ENCODE data around the gene BLACAT1.
A peak's percentile ranks its signal among the peaks of the same experiment; 100 is the strongest.
"Not testable (repeated sequence)": the region's sequence is repeated elsewhere in the genome, so short reads cannot be mapped to it uniquely, and the experiment has no call there.

BLACAT1 gene

DNA sequence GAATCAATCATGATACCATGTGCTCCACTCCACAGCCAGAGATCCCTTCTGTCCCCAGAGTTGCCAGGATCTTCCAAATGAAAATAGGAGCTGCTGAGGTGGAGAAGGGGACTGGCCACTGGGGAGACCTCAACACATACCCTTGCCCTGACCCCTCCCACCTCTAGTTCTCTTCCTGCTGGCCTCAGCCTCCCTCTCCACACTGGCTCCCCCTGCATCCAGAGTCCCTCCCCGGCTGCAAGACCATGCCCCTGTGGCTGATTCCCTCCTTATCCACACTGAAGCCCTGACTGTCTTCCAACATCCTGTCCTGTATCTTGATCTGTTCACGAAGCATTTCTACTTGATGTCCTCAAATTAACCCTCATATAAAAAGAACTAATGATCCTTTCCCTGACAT, 27.5 kb upstream of the BLACAT1 start:
- DNase-seq, result no peak

- DNase-seq, result not testable (repeated sequence)
Observed at GRCh38 chr1:205482587-205482986, 26.7 kb upstream of the BLACAT1 start.

DNA sequence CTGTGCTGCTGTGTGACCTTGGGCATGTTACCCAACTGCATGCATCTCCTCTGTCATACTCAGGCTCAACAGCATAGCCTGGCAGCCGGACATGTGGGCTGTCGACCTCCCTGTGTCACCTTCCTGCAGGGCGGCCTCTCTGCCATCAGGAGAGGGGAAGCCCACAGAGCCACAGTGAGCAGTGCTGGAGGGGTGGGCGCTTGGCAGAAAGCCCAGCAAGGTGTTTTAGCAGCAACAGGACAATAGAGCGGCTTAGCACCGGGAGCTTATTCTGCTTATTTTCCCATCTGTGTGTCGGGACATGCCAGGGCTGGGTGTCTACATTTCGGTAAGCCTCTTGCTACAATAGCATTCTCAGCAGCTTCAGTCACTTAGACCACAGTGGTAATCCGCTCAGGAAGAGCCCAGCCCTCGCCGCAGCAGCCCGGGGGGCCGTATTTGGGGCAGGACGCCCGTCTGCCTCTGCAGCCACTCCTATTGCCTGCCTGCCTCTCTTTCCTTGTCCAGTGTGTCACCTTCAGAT, 25.8 kb upstream of the BLACAT1 start:
- DNase-seq, result no peak

DNA sequence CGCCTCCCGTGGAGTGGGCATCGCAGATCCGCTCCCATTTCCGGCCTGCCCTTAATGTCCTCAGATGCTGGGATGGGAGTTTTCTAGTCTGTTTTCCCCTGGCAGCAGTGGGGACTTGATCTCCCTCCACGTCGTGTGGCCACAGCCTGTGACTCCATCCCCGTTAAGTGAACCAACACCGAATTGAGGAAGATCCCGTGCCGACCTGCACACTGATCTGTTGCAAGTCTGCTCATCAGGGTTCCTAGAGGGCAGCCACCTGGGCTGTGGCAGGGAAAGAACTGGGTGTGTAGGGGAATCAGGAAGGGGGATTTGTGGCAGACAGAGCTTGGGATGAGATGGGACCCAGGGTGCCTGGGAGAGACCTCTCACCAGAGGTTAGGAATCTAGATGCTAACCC, 25.4 kb upstream of the BLACAT1 start:
- no peak for DNase-seq

GRCh38 chr1:205480349-205480985, 24.6 kb upstream of the BLACAT1 start:
- DNase-seq, result peak; percentile 68

GRCh38 chr1:205478985-205479384, 23.1 kb upstream of the BLACAT1 start:
- not testable (repeated sequence) for DNase-seq

DNA sequence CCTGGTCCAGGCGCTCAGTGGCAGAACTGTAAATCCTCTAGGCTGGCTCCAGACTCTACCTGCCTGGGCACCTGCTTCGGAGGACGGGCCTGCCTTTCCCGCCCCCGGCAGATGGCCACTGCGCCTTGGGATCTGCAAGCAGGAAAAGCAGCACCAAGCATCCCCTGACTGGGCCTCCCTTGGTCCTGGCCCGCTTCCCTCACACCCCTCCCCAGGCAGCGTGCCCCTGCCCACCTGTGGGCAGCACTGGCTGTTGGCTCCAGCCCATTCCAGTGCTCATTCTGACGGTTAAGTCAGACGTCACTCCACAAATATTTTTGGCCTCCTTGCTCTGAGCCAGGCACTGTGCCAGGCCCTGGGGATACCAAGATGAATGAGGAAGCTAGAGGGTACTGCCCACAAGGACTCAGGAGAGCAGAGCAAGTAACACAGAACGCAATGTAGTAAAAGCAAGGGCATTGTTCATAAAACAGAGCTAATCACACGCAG, 22.0 kb upstream of the BLACAT1 start:
- no peak for DNase-seq

DNA sequence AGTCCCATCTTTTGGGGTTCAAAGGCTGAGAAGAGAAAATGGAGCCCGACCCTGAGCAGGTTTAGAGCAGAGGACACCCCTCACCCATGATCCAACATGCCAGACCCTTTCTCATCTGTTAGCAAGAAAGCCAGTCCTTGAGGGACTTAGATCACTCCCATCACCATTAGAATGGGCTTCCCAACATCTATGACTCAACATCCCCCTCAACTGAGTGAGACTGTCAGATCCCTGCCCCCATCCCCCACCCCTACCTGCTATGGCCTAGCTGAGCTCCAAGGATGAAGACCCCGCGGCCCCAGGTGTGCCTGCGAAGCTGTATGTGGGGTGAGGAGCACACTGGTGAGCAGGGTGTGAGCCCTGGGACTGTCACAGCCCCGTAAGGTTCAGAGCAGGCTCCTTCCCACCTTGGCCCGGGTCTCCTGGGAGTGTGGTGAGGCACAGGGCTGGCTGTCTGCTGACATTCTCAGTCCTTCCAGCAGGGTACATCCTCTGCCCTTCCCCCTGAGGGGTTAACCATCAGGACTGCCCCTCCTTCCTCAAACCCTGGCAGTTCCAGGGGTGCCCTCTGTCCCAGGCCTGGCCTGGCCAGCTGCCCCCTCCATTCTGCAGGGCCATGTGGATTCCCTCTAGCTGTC, 21.4 kb upstream of the BLACAT1 start:
- no peak for DNase-seq

DNA sequence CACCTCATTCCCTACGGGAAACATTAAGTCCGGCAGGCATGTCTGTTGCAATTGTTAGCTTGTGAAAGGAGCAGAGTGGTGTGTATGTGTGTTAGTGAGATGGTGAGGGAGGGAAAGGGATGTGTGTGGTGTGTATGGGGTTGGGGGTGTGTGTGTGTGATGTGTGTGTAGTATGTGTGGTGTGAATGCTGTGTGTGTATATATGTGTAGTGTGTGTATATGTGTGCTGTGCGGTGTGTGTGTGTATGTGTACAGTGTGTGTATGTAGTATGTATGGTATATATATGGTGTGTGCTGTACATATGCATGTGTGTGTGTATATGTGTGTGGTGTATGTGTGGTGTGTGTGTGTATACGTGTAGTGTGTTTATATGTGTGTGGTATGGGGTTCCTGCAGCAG, 20.8 kb upstream of the BLACAT1 start:
- no peak for DNase-seq

- no peak for DNase-seq
Observed at GRCh38 chr1:205475855-205476254, 20.0 kb upstream of the BLACAT1 start.

DNA sequence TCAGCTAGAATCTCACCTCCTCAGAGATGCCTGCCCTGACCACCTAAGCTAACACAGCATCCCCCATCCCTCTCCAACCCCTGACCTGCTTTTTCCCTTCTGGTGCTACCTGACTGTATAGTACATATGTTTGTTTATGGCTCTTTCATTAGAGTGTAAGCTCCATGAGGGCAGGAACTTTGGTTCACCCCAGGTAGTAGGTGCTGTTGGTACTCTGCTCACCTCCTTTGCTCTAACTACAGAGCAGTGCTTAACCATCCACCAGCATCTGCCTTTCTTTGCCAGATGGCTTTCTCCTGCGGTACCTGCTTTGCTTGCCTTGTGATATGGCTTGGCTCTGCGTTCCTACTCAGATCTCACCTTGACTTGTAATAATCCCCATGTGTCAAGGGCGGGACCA, 18.7 kb upstream of the BLACAT1 start:
- no peak for DNase-seq

GRCh38 chr1:205473966-205474365, 18.1 kb upstream of the BLACAT1 start:
- no peak for DNase-seq

DNA sequence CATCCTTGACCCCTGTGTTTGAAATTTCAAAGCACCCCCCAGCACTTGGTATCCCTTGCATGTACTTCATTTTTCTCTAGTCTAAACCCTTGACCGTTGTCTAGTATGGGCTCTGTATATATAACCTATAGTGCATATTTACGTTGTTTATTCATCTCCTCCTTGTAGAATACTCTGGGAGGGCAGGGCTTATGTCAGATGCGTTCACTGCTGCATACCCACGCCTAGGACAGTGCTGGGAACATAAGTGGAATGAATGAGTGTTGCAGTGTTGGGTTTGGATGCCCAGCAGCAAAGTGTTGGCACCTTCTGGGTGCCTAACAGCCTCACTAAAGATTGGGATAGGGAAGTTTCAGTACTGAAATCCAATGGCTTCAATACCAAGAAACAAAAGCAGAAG, 17.6 kb upstream of the BLACAT1 start:
- no peak for DNase-seq

DNA sequence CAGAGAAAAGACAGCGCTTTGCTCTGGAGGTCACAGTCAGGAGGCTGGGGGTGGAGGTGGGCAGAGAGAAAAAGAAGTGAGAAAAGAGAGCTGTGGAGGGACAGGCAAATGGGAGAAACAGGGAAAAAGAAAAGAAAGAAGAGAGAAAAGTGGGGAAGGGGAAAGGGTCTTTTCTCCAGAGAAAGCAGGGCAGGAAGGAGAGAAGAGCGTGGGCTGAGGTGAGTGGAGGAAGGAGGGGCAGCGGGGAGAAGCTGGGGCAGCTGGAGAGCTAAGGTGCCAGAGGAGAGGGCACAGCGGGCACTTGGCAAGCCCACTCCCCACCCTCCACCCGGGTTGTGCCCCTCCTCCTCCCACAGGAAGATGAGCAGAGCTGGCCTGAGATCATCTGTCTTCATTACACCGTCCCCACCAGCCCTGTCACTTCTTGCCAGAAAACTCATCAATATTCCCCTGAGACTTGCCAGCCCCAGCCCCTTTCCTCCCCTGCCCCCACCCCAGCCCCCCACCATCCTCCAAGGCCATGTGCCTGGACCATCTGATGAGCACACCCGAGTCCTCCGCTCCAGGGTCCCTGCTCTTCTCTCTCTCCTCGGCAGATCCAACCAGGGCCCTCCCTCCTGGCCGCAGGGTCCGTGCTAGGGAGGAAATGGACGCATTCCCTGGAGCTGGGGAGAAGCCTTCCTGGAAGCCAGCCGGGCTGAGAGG, 17.0 kb upstream of the BLACAT1 start:
- no peak for DNase-seq

DNA sequence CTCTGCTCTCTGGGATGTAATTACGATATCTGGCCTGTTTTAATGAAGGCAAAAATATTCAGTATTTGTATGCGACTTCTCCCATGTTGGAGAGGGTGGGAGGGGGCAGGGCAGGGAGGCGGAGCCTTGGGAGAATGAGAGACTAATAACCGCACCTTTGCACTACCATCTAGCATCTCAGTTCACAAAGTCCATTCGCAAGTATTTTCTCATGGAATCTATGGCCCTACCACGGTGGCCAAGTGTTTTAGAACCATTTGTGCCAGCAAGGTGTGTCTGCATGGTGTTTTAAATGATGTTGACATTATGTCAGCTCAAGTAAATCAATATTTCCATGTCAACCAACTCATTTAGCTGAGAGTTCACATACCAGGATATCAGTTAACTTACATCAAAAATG, 14.3 kb upstream of the BLACAT1 start:
- no peak for DNase-seq

GRCh38 chr1:205466595-205467220, 10.9 kb upstream of the BLACAT1 start:
- DNase-seq, result no peak

DNA sequence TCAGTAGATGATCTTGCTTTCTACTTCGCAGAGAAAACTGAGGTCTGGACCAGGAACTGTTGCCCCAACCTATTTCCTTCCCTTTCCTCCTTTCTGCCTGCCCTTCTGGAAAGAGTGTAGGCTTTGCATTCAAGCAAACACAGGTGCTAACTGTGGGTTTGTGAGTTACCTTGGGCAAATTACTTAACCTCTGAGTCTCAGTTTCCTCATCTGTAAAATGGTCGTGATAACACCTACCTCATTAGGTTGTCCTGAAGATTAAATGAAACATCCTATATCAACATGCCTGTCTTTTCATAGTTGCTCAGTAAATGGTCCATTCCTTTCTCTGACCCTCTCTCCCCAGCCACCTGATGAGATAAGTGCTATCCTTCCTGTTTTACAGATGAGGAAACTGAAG, 9.5 kb upstream of the BLACAT1 start:
- no peak for DNase-seq

DNA sequence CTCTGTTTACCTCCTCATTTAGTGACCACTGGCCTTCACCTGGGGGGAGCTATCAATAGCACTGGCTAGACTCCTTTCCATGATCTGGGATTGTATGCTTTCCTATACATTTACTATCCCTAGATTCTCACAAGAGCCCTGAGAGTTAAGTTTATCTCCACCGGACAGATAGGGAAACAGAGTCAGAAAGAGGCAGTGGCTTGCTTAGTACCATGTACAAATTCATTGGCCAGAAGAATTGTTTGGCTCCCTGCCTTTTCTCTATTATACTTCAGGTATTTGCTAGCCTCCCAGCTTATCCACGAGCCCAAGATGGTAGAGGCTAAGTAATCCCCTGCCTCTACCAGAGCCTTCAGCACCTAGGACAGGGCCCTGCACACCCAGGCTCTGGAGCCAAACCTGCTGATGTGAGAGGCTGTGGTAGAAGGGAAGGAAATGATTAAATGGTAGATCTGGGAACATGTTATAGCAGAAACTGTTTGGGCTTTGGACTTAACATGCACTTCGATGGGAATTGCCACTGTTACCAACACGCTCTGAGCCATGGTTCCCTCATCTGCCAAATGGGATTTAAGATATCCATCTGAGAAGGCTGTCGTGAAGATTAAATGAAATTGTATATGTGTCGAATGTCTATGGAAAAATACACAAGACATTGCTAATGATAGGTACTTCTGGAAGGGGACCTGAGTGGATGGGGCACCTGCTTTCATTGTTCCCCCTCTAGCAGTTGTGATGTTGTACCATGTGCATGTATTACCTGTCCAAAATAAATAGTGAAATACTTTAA, 3.1 kb upstream of the BLACAT1 start:
- DNase-seq, result no peak

DNA sequence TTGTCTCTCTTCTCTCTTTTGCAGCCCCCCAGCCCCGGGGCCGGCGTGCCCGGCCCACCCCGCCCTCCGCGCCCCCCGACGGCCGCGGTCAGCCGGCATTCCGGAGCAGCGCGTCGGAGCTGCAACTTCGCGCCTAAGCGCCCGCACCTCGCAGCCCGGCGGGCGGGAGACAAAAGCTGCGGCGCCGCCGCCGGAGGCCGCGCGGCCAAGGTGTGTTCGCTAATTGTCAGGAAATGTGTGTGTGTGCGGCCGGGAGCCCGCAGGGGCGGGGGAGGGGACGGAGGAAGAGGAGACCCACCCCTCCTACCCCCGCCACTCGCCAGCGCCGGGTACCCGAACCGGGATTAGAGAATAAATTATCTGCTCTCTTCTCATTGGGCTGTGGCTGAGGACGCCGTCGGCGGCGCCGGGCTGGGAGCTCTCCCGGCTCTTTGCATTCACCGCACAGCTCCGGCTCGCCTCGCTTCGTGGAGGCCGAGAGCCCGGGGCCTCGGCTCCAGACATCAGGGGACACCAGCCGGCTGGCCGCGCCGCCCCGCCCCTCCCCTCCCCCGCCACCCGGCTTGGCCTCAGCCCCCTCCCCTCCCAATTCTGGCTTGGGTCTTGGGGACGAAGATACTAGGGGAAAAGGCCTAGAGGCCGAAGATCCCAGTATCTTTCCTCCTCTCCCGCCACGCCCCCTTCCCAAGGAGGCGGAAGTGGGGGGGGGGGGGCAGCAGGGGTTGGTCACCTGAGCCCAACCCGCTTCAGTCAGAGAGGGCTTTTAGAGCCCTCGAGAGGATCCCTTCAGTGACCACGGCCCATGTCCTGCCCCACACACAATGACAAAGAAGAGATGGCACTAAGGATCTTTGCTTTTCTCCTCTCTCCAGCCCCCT, 1.3 kb upstream of the BLACAT1 start:
- no peak for DNase-seq

DNA sequence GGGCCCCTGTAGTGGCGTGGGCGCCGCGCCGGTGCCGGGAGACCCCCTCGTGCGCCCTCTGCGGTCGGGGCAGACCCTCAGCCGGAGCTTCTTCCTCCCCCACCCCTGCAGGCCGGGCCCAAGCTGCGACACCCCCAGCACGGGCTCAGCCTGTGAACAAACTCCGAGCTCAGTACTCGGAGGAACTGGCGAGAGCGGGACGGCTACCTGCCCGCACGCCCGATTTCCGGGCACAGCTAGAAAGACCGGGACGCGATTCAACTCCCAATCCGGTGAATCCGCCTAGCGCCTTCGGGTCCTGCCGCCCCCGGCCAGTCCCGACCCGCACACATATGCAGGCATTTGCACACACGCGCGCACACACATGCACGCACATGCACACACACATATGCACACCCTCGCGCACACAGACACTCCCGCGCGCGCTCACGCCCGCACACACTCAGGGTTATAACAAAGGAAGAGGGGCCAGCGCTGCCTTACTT, 580 bp upstream of the BLACAT1 start:
- DNase-seq, result no peak

GRCh38 chr1:205454903-205455335, 926 bp downstream of the BLACAT1 start:
- DNase-seq, result no peak

All from CD4-positive, alpha-beta T cell treated with Interleukin-15 for 1 hour (primary cell).